Measurements from ENCODE around the gene GHITM. TPM values are rescaled to one million over a fixed set of nuclear protein-coding genes. Genes with fewer than 3 reads are reported as not detected.

The GHITM gene
- total and polyA plus RNA-seq, 2 of the 8 experiments (the other 6 are each of a cell fraction or from before 2014, with no cell fraction given), result 86.2 to 97.0 TPM

GRCh38 chr10:84175436-84175835 lies 36.1 kb downstream of the GHITM start:
- Histone ChIP-seq H3K4me2 (ENCODE audit: insufficient read depth in 1 of 2, low read depth in 2 of 2, low read length in 2 of 2) (no peak overlapping the region), H3K4ac (replicated peaks; ENCODE audit: insufficient read length, low read depth, low read length) (no peak overlapping the region), H3K4me1 (replicated peaks in 1 of 4; ENCODE audit: control insufficient read depth in 3 of 4, insufficient read depth in 4 of 4, low read length in 3 of 4) (peaks cover 0 to 2% (median 0%) of the 10 kb centered on the region in 4 experiments; a peak in 2 of 7 replicates), H3K79me1 (ENCODE audit: low read depth, low read length) (no peaks in the 10 kb centered on the region), H3K9me3 (ENCODE audit: insufficient read depth in 2 of 2, low read depth in 1 of 2, low read length in 1 of 2) (peaks cover 0 to 1% of the 10 kb centered on the region in 2 experiments; a peak in 1 of 4 replicates), H2BK5ac (ENCODE audit: low read depth, low read length) (no peak overlapping the region), H2BK15ac (ENCODE audit: low read length) (no peak overlapping the region), H3K27ac (ENCODE audit: low read depth, low read length) (no peak overlapping the region), H2AK5ac (ENCODE audit: low read depth, low read length) (no peak overlapping the region), H4K8ac (ENCODE audit: extremely low read depth, insufficient read depth, low read length) (no peak overlapping the region), H4K20me1 (replicated peaks in 1 of 2; ENCODE audit: control insufficient read depth in 1 of 2, insufficient read depth in 2 of 2, low read length in 2 of 2) (peaks cover 0 to 7% of the 10 kb centered on the region in 2 experiments), H3K79me2 (ENCODE audit: control insufficient read depth in 1 of 2, insufficient read depth in 2 of 2, low read length in 2 of 2) (no peaks in the 10 kb centered on the region), H3K14ac (ENCODE audit: insufficient read length) (no peak overlapping the region), H3K23me2 (ENCODE audit: low read depth, low read length) (peaks cover 9% of the 10 kb centered on the region), H3K27me3 (replicated peaks in 1 of 4; ENCODE audit: control insufficient read depth in 3 of 4, extremely low read depth in 1 of 4, insufficient read depth in 3 of 4, low read length in 3 of 4) (no peaks in the 10 kb centered on the region), H3K4me3 (ENCODE audit: extremely low read depth in 1 of 4, insufficient read depth in 2 of 4, low read depth in 3 of 4, low read length in 4 of 4) (no peak overlapping the region), H3K18ac (ENCODE audit: extremely low read depth, low read length) (no peak overlapping the region), H2BK12ac (ENCODE audit: low read depth, low read length) (no peak overlapping the region), H3K36me3 (ENCODE audit: control insufficient read depth in 2 of 4, insufficient read depth in 4 of 4, low read length in 3 of 4) (no peaks in the 10 kb centered on the region), H3K56ac (replicated peaks; ENCODE audit: insufficient read length, low read depth, low read length) (no peak overlapping the region), H2BK20ac (ENCODE audit: low read length) (no peak overlapping the region), H2BK120ac (replicated peaks; ENCODE audit: low read depth, low read length) (no peak overlapping the region), H4K5ac (ENCODE audit: insufficient read length, low read depth, low read length) (no peak overlapping the region), H2AFZ (ENCODE audit: low read length) (no peak overlapping the region), H3K9ac (replicated peaks in 1 of 4; ENCODE audit: extremely low read depth in 1 of 4, low read depth in 3 of 4, low read length in 3 of 4) (no peak overlapping the region), H3K23ac (ENCODE audit: insufficient read length) (no peak overlapping the region), H4K91ac (replicated peaks; ENCODE audit: insufficient read length, low read length) (no peak overlapping the region)
- ChIA-PET POLR2A (ENCODE audit: partially characterized antibody) (interaction anchor here (0.6 kb wide), 1 partner anchor 10 kb away, joined by 3 read pairs; no protein-coding TSS in a partner anchor), CTCF (ENCODE audit: partially characterized antibody) (interaction anchor here (0.9 kb wide), 1 partner anchor 27 kb away, joined by 3 read pairs; no protein-coding TSS in a partner anchor)
- TF ChIP-seq KDM1A (IDR thresholded peaks at IDR 0.05; ENCODE audit: borderline replicate concordance, low read length), result no peak
- no peak for TF ChIP-seq KDM5A (IDR thresholded peaks at IDR 0.05; ENCODE audit: low read length)
- TF ChIP-seq JUN (IDR thresholded peaks at IDR 0.05; ENCODE audit: low read depth, low read length), result no peak
- no peak for TF ChIP-seq SIRT6 (IDR thresholded peaks at IDR 0.05; ENCODE audit: low read length)
- FAIRE-seq, result no peak
- DNase-seq (ENCODE audit: low read depth in 1 of 2, low spot score in 2 of 2), result no peak
- WGBS, 2 experiments (ENCODE audit: extremely low coverage in 1 of 2, insufficient coverage in 1 of 2, insufficient read length in 1 of 2, insufficient replicate concordance in 2 of 2, low coverage in 1 of 2, low lambda C conversion rate in 2 of 2, missing lambda C conversion rate in 1 of 2), result 84% methylated on average over 6 of the region's 6 CpGs; no CpG with 5 or more reads in 1 of the 2 experiments

All from H1 (cell line).